GM12878 (cell line): ENCODE measurements around the gene SLC35A4. TPM values are rescaled to one million over a fixed set of nuclear protein-coding genes. Genes with fewer than 3 reads are reported as not detected.

Experiments used
- ATAC-seq: fragments of 200-7000 bp; cut with Tn5 transposase; 3 replicates; pipeline ENCODE4 v1.9.1; 2020; ENCODE audit warnings: mild to moderate bottlenecking, moderate library complexity
- BruUV-seq: library from RNA; stranded (reverse); fragments of 400-500 nt; replicated peaks from 2 replicates; lab custom pipeline; 2021; lab: Mats Ljungman, UMichigan
- CTCF ChIA-PET: fragments of 300-600 bp; sonication (Branson Sonifier 250); formaldehyde crosslinking; extraction: SDS; loops from one replicate; lab custom pipeline; 2021; ENCODE audit warnings: inconsistent platforms; lab: Yijun Ruan, JAX
- POLR2A ChIA-PET: fragments of 350-600 bp; formaldehyde crosslinking; extraction: SDS; loops from one replicate; lab custom pipeline; 2021; ENCODE audit warnings: inconsistent platforms; lab: Charles Lee
- RAD21 ChIA-PET: fragments of 300-600 bp; sonication (Branson Sonifier 250); formaldehyde crosslinking; loops from one replicate; lab custom pipeline; 2023; ENCODE audit warnings: antibody characterized with exemption; ENCODE audit not compliant: unreplicated experiment; lab: Charles Lee
- SMC1A ChIA-PET: fragments of 300-600 bp; sonication (Branson Sonifier 250); formaldehyde crosslinking; loops from one replicate; lab custom pipeline; 2023; ENCODE audit not compliant: unreplicated experiment, uncharacterized antibody; lab: Charles Lee
- DNase-seq: peaks from one replicate; pipeline ENCODE4 v3.0.0-alpha.2; 2011; ENCODE audit warnings: low read depth, low spot score
- FAIRE-seq: peaks from 3 replicates; lab custom pipeline; 2011; peaks lifted over from hg19 to GRCh38; lab: Jason Lieb, UNC
- H2AFZ ChIP-seq: 2 replicates; pipeline ENCODE4 v1.6.0; 2011; ENCODE audit warnings: low read depth, low read length, control low read depth; ENCODE audit not compliant: control insufficient read depth
- H3K27ac ChIP-seq: 2 replicates; pipeline ENCODE4 v1.5.1; 2011; ENCODE audit warnings: control low read depth; ENCODE audit not compliant: control insufficient read depth, insufficient read depth
- H3K27me3 ChIP-seq, 2 experiments: replicated peaks in 1 of 2; 2 replicates each; pipeline versions ENCODE4 v1.6.0 to v1.6.1; 2011; ENCODE audit warnings: low read length in 1 of 2; ENCODE audit not compliant: control insufficient read depth in 2 of 2, insufficient read depth in 2 of 2
- H3K36me3 ChIP-seq, 2 experiments: 2 replicates each; pipeline ENCODE4 v1.5.1; 2011; ENCODE audit warnings: low read length in 1 of 2; ENCODE audit not compliant: control insufficient read depth in 2 of 2, insufficient read depth in 2 of 2
- H3K4me1 ChIP-seq: 2 replicates; pipeline ENCODE4 v1.6.1; 2011; ENCODE audit warnings: mild to moderate bottlenecking, low read length, moderate library complexity, mixed read lengths; ENCODE audit not compliant: control insufficient read depth, insufficient read depth
- H3K4me2 ChIP-seq: 2 replicates; pipeline ENCODE4 v1.6.0; 2011; ENCODE audit warnings: control low read depth; ENCODE audit not compliant: control insufficient read depth, insufficient read depth
- H3K4me3 ChIP-seq: fragments of 200-600 bp; sonication (generic); 2 replicates; pipeline ENCODE4 v1.5.1; 2016
- H3K79me2 ChIP-seq: 2 replicates; pipeline ENCODE4 v1.6.0; 2011; ENCODE audit warnings: low read length; ENCODE audit not compliant: control insufficient read depth, insufficient read depth
- H3K9ac ChIP-seq: 2 replicates; pipeline ENCODE4 v1.8.0; 2011; ENCODE audit warnings: low read length, control low read depth, mixed read lengths; ENCODE audit not compliant: control insufficient read depth, insufficient read depth
- H3K9me3 ChIP-seq: replicated peaks from 3 replicates; pipeline ENCODE4 v1.5.1; 2011; ENCODE audit warnings: mild to moderate bottlenecking, low read length; ENCODE audit not compliant: control insufficient read depth, insufficient read depth
- H4K20me1 ChIP-seq: 2 replicates; pipeline ENCODE4 v1.6.0; 2011; ENCODE audit not compliant: control insufficient read depth, insufficient read depth
- EED ChIP-seq: sonication (generic); IDR thresholded peaks from 2 replicates; pipeline ENCODE4 v1.6.1; 2016; ENCODE audit warnings: antibody characterized with exemption, low read depth
- ESRRA ChIP-seq: IDR thresholded peaks from 2 replicates; pipeline ENCODE4 v1.6.1; 2012; ENCODE audit warnings: mild to moderate bottlenecking, low read length, improper control_type of control experiment
- MYC ChIP-seq: IDR thresholded peaks from 2 replicates; pipeline ENCODE4 v1.6.1; 2011; ENCODE audit warnings: mild to moderate bottlenecking, low read length, moderate library complexity, inconsistent platforms; ENCODE audit not compliant: insufficient read depth, insufficient replicate concordance, insufficient read length, severe bottlenecking
- SKIL ChIP-seq: fragments of 450-650 bp; IDR thresholded peaks from 2 replicates; pipeline ENCODE4 v1.6.1; 2017; ENCODE audit warnings: mild to moderate bottlenecking, low read depth, inconsistent platforms; ENCODE audit not compliant: poor library complexity, severe bottlenecking
- TCF7 ChIP-seq: IDR thresholded peaks from 2 replicates; pipeline ENCODE4 v1.6.1; 2014; ENCODE audit warnings: antibody characterized with exemption, borderline replicate concordance
- WGBS: methylation state at CpG from one replicate; pipeline ENCODE4 v1.1.6; 2016; ENCODE audit warnings: low lambda C conversion rate; ENCODE audit not compliant: insufficient replicate concordance, insufficient coverage; ENCODE audit errors: missing lambda C conversion rate; 5-methylcytosine and 5-hydroxymethylcytosine counted together
- in situ Hi-C: fragments of 300-500 bp; cut with MboI; formaldehyde crosslinking; loops from 9 replicates; pipeline ENCODE4 v1.14.3; 2018; ENCODE audit warnings: mixed read lengths
- intact Hi-C: fragments of 100-400 bp; cut with micrococcal nuclease; formaldehyde crosslinking; loops from one replicate; pipeline ENCODE4 v1.14.2; 2022; ENCODE audit not compliant: unreplicated experiment
- polyA plus RNA-seq, 11 experiments: library from polyadenylated mRNA; depleted of rRNA in 4 of 11; unstranded in 6 of 11; stranded (reverse) in 5 of 11; fragments of >200 nt; fragmentation: Nextera tagmentation in 4 of 11; fragmentation: Illumina TruSeq in 1 of 11; extraction: Ambion mirVana in 4 of 11; extraction: Trizol in 1 of 11; gene quantifications; 1 replicate in 1 of 11; 2 replicates in 10 of 11; pipeline versions ENCODE4 v1.2.1 to v1.2.3, GENCODE V29; 2011 to 2016; ENCODE audit warnings: inconsistent platforms in 2 of 11, missing spikeins in 2 of 11, low read depth in 1 of 11
- total RNA-seq, 4 experiments: library from RNA; depleted of rRNA in 3 of 4; stranded (reverse); fragments of >200 nt in 3 of 4; fragmentation: Illumina TruSeq in 1 of 4; extraction: Trizol in 1 of 4; gene quantifications; 2 replicates each; pipeline versions ENCODE4 v1.2.1 to v1.2.3, GENCODE V29; 2013 to 2021
- TF ChIP-seq, protein P1 (sequence below): fragments of 150-350 bp; IDR thresholded peaks from 2 replicates; pipeline ENCODE4 v1.6.1; 2016; ENCODE audit warnings: low read depth, low read length

SLC35A4 gene
- total and polyA plus RNA-seq, 10 of the 15 experiments (the other 5 are each of a cell fraction or from before 2014, with no cell fraction given) = 23.8 to 167 (median 114) TPM

GRCh38 chr5:140568443-140569063 is 3.9 kb downstream of the SLC35A4 start:
- H3K27me3 ChIP-seq = no peaks in the 10 kb centered on the region
- DNase-seq (no peak), ATAC-seq (no peak)
- no TSS peak for BruUV-seq
- POLR2A ChIA-PET = interaction anchor here (0.6 to 3.4 kb wide), 6 partner anchors 10 to 166 kb away, joined by 3 to 22 read pairs (median 4); partner anchors contain the start of genes HARS1, HARS2, IK and NDUFA2
- intact Hi-C loops = no loop called here
- TF ChIP-seq EED (no peak), MYC (no peak), ESRRA (no peak), TCF7 (no peak), SKIL (no peak)
- TF ChIP-seq, protein P1, sequence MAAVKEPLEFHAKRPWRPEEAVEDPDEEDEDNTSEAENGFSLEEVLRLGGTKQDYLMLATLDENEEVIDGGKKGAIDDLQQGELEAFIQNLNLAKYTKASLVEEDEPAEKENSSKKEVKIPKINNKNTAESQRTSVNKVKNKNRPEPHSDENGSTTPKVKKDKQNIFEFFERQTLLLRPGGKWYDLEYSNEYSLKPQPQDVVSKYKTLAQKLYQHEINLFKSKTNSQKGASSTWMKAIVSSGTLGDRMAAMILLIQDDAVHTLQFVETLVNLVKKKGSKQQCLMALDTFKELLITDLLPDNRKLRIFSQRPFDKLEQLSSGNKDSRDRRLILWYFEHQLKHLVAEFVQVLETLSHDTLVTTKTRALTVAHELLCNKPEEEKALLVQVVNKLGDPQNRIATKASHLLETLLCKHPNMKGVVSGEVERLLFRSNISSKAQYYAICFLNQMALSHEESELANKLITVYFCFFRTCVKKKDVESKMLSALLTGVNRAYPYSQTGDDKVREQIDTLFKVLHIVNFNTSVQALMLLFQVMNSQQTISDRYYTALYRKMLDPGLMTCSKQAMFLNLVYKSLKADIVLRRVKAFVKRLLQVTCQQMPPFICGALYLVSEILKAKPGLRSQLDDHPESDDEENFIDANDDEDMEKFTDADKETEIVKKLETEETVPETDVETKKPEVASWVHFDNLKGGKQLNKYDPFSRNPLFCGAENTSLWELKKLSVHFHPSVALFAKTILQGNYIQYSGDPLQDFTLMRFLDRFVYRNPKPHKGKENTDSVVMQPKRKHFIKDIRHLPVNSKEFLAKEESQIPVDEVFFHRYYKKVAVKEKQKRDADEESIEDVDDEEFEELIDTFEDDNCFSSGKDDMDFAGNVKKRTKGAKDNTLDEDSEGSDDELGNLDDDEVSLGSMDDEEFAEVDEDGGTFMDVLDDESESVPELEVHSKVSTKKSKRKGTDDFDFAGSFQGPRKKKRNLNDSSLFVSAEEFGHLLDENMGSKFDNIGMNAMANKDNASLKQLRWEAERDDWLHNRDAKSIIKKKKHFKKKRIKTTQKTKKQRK = no peak
- TF ChIP-seq, all 136 proteins: peak for 0
- H4K20me1 ChIP-seq = no peaks in the 10 kb centered on the region
- H2AFZ ChIP-seq = no peak overlapping the region
- peak overlapping the region; percentile 31; the same call in 1 of the 2 replicates for H3K4me3 ChIP-seq
- FAIRE-seq = no peak
- WGBS = 96% methylated on average over 2 of the region's 2 CpGs
- H3K27ac ChIP-seq = peak overlapping the region; percentile 82
- CTCF ChIA-PET = interaction anchor here (1.1 to 1.8 kb wide), 4 partner anchors 36 to 121 kb away, joined by 3 to 10 read pairs (median 4); no protein-coding TSS in a partner anchor
- SMC1A ChIA-PET = interaction anchor here (0.6 to 2.5 kb wide), 9 partner anchors 11 to 196 kb away, joined by 3 to 14 read pairs (median 4); partner anchors contain the start of genes IK, NDUFA2 and SRA1
- peaks cover 43% of the 10 kb centered on the region for H3K79me2 ChIP-seq
- no peaks in the 10 kb centered on the region for H3K9me3 ChIP-seq
- peak overlapping the region; percentile 68 for H3K4me2 ChIP-seq
- peak overlapping the region; percentile 60 for H3K9ac ChIP-seq
- RAD21 ChIA-PET = interaction anchor here (1.2 to 2.4 kb wide), 4 partner anchors 10 to 79 kb away, joined by 3 to 7 read pairs (median 4); partner anchors contain the start of genes CD14, IK and NDUFA2
- H3K4me1 ChIP-seq = peaks cover 43% of the 10 kb centered on the region
- in situ Hi-C loops = no loop called here
- peaks cover 6 to 8% of the 10 kb centered on the region in 2 experiments; a peak in 3 of 4 replicates for H3K36me3 ChIP-seq
